GM13976 (cell line): Measurements from ENCODE around the gene SEM1.
"Not testable (repeated sequence)": the region's sequence is repeated elsewhere in the genome, so short reads cannot be mapped to it uniquely, and the experiment has no call there.

ENCODE experiments used
- DNase-seq: peaks from one replicate; pipeline ENCODE4 v3.0.0; 2012; ENCODE audit warnings: low spot score
- in situ Hi-C: fragments of 300-500 bp; cut with MboI; formaldehyde crosslinking; loops from one replicate; pipeline ENCODE4 v1.12.0; 2022; ENCODE audit warnings: low sequenced_read_pairs, mixed read lengths, inconsistent platforms; ENCODE audit not compliant: unreplicated experiment
- TF ChIP-seq, protein P1 (sequence below): IDR thresholded peaks from 2 replicates; pipeline ENCODE4 v1.5.1; 2012; ENCODE audit warnings: borderline replicate concordance, mild to moderate bottlenecking; ENCODE audit not compliant: insufficient read depth; ENCODE audit errors: extremely low read depth, missing control alignments, control extremely low read depth

Gene SEM1

GRCh38 chr7:96667026-96667425, 42.6 kb downstream of the SEM1 start:
- DNase-seq = no peak
- in situ Hi-C loops = no loop called here
- TF ChIP-seq, protein P1, sequence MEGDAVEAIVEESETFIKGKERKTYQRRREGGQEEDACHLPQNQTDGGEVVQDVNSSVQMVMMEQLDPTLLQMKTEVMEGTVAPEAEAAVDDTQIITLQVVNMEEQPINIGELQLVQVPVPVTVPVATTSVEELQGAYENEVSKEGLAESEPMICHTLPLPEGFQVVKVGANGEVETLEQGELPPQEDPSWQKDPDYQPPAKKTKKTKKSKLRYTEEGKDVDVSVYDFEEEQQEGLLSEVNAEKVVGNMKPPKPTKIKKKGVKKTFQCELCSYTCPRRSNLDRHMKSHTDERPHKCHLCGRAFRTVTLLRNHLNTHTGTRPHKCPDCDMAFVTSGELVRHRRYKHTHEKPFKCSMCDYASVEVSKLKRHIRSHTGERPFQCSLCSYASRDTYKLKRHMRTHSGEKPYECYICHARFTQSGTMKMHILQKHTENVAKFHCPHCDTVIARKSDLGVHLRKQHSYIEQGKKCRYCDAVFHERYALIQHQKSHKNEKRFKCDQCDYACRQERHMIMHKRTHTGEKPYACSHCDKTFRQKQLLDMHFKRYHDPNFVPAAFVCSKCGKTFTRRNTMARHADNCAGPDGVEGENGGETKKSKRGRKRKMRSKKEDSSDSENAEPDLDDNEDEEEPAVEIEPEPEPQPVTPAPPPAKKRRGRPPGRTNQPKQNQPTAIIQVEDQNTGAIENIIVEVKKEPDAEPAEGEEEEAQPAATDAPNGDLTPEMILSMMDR = no peak

- TF ChIP-seq, protein P1 = no peak
- no peak for DNase-seq
- in situ Hi-C loops = no loop called here
Measured at GRCh38 chr7:96665689-96666088, 44.0 kb downstream of the SEM1 start.

GRCh38 chr7:96664793-96665192, 44.9 kb downstream of the SEM1 start:
- no peak for DNase-seq
- TF ChIP-seq, protein P1 = no peak
- in situ Hi-C loops = no loop called here

GRCh38 chr7:96663871-96664445, 45.7 kb downstream of the SEM1 start:
- no peak for DNase-seq
- TF ChIP-seq, protein P1 = no peak
- in situ Hi-C loops = no loop called here

DNA sequence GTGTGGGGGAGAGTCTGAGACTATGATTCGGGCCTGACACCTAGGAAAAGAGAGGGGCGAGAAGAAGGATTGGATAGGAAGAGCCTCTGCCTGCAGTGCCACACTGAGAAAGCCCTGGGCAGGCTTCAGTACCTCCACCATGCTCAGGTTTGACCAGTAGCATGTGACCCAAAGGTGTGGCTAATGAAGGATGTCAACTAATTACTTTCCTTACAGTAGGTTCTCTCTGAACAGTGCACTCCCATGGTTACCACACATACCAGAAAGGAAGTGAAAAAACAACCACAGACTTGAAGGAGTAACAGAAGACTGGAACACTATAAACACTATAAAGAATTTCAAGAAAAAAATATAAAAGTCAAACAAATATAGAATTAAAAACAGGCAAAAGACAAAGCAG, 46.2 kb downstream of the SEM1 start:
- TF ChIP-seq, protein P1 = no peak
- DNase-seq = no peak
- in situ Hi-C loops = no loop called here

- DNase-seq, in situ Hi-C loops: not testable (repeated sequence)
Measured at GRCh38 chr7:96662151-96662550, 47.5 kb downstream of the SEM1 start.

DNA sequence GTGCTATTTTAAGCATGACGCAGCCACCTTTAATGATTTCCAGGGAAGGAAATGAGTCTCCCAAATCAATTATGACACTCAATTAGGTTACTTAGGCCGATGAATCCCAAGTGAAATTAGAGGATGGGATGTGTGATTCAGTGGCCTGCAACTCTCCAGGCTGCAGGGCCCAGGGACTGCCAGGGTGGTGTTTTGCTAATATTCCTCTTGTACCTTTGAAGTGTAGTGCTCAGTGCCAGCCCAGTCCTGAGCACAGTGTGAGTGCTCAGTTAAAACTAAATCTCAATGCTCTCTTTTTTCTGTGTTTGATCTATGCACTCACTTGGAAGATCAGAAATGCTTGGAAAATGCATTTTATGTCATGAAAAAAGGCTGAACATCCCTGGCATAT, 51.6 kb downstream of the SEM1 start:
- DNase-seq = no peak
- TF ChIP-seq, protein P1 = no peak
- in situ Hi-C loops = no loop called here
